NCI-H510A (cell line): ENCODE data around the gene SNX25.
"Not testable (repeated sequence)": the region's sequence is repeated elsewhere in the genome, so short reads cannot be mapped to it uniquely, and the experiment has no call there.

Experiments
- DNase-seq: peaks from one replicate; lab custom pipeline; 2025; lab: John Stamatoyannopoulos, UW

Gene SNX25

DNA sequence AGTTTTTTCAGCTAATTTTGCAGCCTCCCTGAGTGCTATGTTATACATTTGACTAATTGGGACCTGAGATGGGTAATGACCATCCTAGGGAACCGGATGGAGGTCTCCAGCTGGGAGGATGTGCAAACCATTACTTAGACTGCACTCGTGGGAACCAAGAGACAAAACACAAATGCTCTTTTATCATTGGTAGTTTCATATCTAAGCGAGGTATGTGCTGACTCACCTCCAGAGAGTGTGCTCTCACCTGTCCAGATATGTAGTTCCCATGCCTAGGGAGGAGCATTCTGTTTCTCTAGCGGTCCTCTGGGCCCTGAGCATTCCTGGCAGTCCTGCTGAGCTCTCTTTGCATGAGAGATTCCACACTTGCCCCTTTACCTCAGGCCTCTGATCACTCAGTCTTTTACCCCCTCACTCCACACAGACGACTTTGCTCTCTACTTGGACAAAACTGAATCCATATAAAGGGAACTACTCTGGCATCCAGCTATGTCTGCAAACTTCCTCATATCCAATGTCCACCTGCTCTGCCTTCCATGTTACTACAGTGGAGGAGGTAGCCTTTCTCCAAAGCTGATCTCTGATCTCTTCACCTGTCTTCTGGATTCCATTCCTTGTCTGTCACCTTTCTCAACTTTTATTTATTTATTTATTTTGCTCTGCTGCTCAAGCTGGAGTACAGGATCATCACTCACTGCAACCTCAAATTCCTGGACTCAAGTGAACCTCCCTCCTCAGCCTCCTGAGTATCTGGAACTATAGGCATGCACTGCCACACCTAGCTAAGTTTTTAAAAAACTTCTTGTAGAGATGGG lies 97.9 kb downstream of the SNX25 start:
- DNase-seq = no peak

- no peak for DNase-seq
These were observed 100.4 kb downstream of the SNX25 start for GRCh38 chr4:185309770-185310169.

DNA sequence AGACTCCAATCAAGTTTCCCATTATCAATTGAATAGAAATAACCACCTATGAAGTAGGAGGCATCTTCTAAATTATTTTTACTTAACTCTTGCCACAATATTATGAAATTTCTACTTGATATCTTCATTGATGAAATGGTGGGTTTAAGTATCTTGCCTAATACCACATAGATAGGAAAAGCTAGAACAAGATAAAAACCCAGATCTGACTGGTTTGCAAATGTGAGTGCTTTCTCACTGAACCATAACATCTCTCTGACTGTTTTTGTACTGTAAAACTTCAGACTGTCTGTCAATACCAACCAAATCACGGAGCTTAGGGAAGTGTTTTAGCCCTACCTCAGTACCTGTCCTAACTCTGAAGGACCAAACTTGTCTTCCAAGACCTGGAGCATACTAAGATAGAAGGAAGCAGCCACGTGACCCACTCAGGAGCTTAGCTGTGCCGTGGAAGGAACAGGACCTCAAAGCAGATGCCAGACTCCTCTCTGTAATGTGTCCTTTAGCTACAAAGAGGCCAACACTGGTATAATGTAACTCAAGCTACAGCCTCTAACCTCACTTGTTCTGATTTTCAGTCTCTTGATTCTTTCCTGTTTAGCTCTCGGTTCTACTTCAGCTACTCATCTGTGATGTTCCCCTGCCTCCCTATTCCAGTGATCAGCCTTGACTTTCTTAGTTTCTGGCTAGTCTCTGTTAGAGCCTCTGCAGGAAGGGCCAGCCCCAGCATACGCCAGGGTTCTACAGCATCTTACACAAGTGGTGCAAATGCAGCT lies 101.9 kb downstream of the SNX25 start:
- no peak for DNase-seq

DNA sequence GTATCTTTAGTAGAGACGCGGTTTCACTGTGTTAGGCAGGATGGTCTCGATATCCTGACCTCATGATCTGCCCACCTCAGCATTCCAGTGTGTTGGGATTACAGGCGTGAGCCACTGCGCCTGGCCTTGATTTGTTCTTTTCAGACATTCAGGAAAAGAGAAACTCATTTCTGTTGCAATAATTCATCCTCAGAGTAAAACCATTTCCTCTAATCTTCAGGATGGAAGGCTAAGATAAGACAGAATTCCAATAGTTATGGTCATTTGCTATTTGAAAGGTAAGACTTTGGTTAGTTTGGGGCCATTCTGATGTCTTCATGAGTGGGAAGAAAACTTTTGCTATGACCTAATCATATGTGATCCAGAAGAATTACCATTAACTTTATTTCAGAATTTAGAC lies 103.3 kb downstream of the SNX25 start:
- no peak for DNase-seq

DNA sequence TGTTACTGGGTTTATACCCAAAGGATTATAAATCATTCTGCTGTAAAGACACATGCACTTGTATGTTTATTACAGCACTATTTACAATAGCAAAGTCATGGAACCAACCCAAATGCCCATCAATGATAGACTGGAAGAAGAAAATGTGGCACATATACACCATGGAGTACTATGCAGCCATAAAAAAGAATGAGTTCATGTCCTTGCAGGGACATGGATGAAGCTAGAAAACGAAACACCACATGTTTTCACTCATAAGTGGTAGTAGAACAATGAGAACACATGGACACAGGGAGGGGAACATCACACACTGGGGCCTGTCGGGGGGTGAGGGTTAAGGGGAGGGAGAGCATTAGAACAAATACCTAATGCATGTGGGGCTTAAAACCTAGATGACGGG lies 108.1 kb downstream of the SNX25 start:
- DNase-seq = not testable (repeated sequence)

DNA sequence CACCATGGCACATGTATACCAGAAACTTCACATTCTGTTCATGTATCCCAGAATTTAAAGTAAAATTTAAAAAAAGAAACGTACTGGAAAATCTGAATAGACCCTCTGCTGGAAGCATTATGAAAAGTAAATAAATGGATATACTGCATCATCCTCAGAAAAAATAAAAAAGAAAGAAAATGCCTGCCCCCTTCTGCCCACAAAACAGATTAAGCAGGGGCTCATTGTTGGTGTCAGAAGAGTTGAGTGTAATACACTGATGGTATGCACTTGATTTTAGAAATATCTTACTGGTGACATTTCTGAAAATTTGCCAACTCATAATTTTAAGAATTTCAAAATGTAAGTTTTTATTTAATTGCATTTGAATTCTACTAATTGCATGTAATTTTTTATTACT lies 108.5 kb downstream of the SNX25 start:
- no peak for DNase-seq

DNA sequence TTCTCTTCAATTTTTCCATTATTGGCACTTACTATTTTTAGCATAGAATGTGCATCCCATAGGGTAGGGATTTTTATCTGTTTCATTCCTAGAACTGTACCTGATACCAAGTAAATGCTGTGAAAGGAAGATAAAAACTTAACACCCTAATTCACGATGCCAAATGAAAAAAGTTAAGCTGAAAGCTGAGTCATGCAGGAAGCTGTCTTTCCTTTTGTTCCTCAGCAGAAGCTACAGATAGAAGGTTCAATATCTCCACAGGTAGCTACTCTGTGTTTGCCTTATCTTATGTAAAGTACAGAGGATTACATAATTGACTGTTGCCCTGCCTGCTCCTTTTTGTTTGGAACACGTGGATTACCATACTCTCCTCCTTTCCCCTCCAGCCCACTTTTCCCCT lies 109.3 kb downstream of the SNX25 start:
- DNase-seq = no peak

GRCh38 chr4:185322803-185323202 lies 113.4 kb downstream of the SNX25 start:
- no peak for DNase-seq

- no peak for DNase-seq
These were observed 114.2 kb downstream of the SNX25 start for GRCh38 chr4:185323606-185324005.

DNA sequence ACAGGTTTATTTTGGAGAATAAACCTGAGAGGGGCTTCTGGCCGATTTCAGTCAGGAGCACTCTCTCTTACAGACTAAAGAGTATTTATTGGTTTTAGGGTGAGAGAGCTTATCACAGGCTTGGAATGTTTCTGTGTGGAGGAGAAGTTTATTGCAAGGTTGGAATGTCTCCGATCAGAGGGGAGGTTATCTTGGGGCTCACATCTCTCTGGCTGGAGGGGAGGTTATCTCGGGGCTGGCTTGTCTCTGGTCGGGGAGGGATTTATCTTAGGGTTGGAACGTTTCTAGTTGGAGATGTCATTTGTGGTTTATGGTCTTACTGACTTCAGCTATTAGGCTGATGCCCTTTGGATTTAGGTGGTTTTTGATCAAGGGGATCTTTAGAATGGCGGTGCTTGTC lies 115.0 kb downstream of the SNX25 start:
- not testable (repeated sequence) for DNase-seq

- not testable (repeated sequence) for DNase-seq
These were observed 116.3 kb downstream of the SNX25 start for GRCh38 chr4:185325721-185326120.

- DNase-seq = no peak
These were observed 119.2 kb downstream of the SNX25 start for GRCh38 chr4:185328586-185328985.

DNA sequence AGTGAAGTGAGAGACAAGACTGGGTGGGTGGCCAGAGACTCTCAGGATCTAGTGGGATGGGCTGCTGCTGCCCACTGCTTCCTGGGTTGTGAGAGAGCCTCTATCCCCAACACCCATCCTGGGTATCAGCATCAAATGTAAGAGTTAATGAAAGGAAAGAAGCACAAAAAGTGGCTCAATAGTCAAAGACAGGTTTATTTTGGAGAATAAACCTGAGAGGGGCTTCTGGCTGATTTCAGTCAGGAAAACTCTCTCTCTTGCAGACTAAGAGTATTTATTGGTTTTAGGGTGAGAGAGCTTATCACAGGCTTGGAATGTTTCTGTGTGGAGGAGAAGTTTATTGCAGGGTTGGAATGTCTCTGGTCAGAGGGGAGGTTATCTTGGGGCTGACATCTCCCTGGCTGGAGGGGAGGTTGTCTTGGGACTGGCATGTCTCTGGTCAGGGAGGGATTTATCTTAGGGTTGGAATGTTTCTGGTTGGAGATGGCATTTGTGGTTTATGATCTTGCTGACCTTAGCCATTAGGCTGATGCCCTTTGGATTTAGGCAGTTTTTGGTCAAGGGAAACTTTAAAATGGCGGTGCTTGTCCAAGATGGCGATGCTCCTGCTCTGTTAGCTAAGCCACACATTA lies 120.6 kb downstream of the SNX25 start:
- not testable (repeated sequence) for DNase-seq

- DNase-seq = no peak
These were observed 123.4 kb downstream of the SNX25 start for GRCh38 chr4:185332575-185333464.

GRCh38 chr4:185334326-185334725 lies 124.9 kb downstream of the SNX25 start:
- DNase-seq = no peak

DNA sequence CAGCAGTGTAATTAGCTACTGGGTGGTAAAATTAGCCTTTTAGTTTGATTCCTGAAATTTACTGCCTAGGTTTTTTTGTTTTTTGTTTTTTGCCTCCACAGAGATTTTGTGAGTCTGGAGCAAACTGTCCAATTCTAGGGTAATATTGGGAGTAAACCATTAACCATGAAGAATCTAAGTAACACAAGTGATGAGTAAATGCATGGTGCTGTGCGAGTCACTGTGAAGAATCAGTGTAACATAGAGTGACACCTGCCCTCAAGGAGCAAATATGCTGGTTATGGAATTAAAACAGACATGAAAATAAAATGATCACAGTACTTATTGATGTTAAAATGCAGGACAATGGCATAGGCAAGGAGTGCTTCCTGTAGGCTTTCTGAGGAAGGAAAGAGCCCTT lies 126.2 kb downstream of the SNX25 start:
- DNase-seq = no peak

DNA sequence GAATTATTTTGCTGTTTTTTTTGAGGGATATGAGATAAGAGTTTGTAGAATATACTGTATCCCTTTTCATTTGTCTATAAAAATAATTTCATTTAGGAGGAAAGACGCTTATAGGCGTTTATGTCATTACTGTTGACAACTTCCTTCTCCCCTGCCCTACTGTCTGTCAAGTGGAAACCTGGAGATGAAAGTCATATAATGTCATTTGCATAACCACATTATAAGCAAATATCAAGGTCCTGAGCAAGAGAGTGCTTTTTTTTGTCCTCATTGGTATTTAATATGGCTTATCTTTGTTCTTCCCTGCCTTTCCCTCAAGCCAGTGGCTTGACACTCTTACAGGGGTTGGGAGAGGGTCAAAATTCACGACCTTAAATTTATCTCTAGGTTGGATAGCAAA lies 130.5 kb downstream of the SNX25 start:
- DNase-seq = no peak

- DNase-seq = no peak
These were observed 132.0 kb downstream of the SNX25 start for GRCh38 chr4:185341377-185341776.

GRCh38 chr4:185341841-185342240 lies 132.4 kb downstream of the SNX25 start:
- no peak for DNase-seq

GRCh38 chr4:185343726-185344581 lies 134.6 kb downstream of the SNX25 start:
- no peak for DNase-seq
